ENCODE data around the gene ST13. TPM values are rescaled to one million over a fixed set of nuclear protein-coding genes. Genes with fewer than 3 reads are reported as not detected.
"Not testable (repeated sequence)": the region's sequence is repeated elsewhere in the genome, so short reads cannot be mapped to it uniquely, and the experiment has no call there.

Gene ST13
- total and polyA plus RNA-seq, 4 donors: 82.3 to 112 (median 91.1) TPM

GRCh38 chr22:40853333-40853732 is 3.1 kb downstream of the ST13 start:
- H3K27ac ChIP-seq (ENCODE audit: low read depth in 1 of 2, low read length in 2 of 2): peak overlapping the region; percentile 40 to 77
- no peak for DNase-seq (ENCODE audit: low spot score)
- H3K9ac ChIP-seq (ENCODE audit: low read depth in 1 of 2, low read length in 2 of 2): peak overlapping the region in 1 of 2 donors; percentile 58
- no peaks in the 10 kb centered on the region for H3K27me3 ChIP-seq (ENCODE audit: control insufficient read depth in 4 of 4, insufficient read depth in 4 of 4, low read length in 3 of 4)
- WGBS: 26% methylated on average over 1 of the region's 1 CpG
- H3K36me3 ChIP-seq (ENCODE audit: control insufficient read depth in 4 of 4, insufficient read depth in 3 of 4, low read depth in 1 of 4, low read length in 3 of 4): peaks cover 2 to 10% (median 5%) of the 10 kb centered on the region in 4 donors
- no peaks in the 10 kb centered on the region for H3K9me3 ChIP-seq (ENCODE audit: control insufficient read depth in 4 of 4, low read length in 3 of 4)
- TF ChIP-seq FOXA1 (IDR thresholded peaks at IDR 0.05) (no peak), JUND (IDR thresholded peaks at IDR 0.05) (peak in 1 of 2 donors; percentile 24), EGR1 (IDR thresholded peaks at IDR 0.05; ENCODE audit: low read depth in 2 of 2) (no peak), GABPA (IDR thresholded peaks at IDR 0.05 in 1 of 2, conservative IDR thresholded peaks at IDR 0.05 in 1 of 2) (no peak), RXRA (IDR thresholded peaks at IDR 0.05) (peak in 1 of 2 donors; percentile 7), FOXA2 (IDR thresholded peaks at IDR 0.05) (no peak), ZBTB33 (IDR thresholded peaks at IDR 0.05) (no peak), SP1 (IDR thresholded peaks at IDR 0.05) (peak; percentile 28), ATF3 (IDR thresholded peaks at IDR 0.05) (no peak), REST (IDR thresholded peaks at IDR 0.05) (no peak), TAF1 (conservative IDR thresholded peaks at IDR 0.05) (no peak), NR2F2 (IDR thresholded peaks at IDR 0.05) (no peak), MAX (IDR thresholded peaks at IDR 0.05) (no peak), HNF4G (IDR thresholded peaks at IDR 0.05) (peak; percentile 75), RAD21 (IDR thresholded peaks at IDR 0.05) (peak; percentile 16 to 20), HNF4A (conservative IDR thresholded peaks at IDR 0.05) (peak; percentile 88 to 91), YY1 (IDR thresholded peaks at IDR 0.05) (peak; percentile 27)
- peaks cover 12 to 56% (median 39%) of the 10 kb centered on the region in 4 donors for H3K4me1 ChIP-seq (ENCODE audit: control insufficient read depth in 4 of 4, insufficient read depth in 4 of 4, low read length in 3 of 4)
- H3K4me3 ChIP-seq (ENCODE audit: low read depth in 1 of 3, low read length in 3 of 3): peak overlapping the region; percentile 27 to 55 (median 47)

- H3K9ac ChIP-seq (ENCODE audit: low read depth in 1 of 2, low read length in 2 of 2); H3K4me3 ChIP-seq (ENCODE audit: low read depth in 1 of 3, low read length in 3 of 3); DNase-seq (ENCODE audit: low spot score); H3K4me1 ChIP-seq (ENCODE audit: control insufficient read depth in 4 of 4, insufficient read depth in 4 of 4, low read length in 3 of 4); H3K9me3 ChIP-seq (ENCODE audit: control insufficient read depth in 4 of 4, low read length in 3 of 4); H3K27me3 ChIP-seq (ENCODE audit: control insufficient read depth in 4 of 4, insufficient read depth in 4 of 4, low read length in 3 of 4): not testable (repeated sequence)
- WGBS: 76% methylated on average over 11 of the region's 11 CpGs
- H3K36me3 ChIP-seq (ENCODE audit: control insufficient read depth in 4 of 4, insufficient read depth in 3 of 4, low read depth in 1 of 4, low read length in 3 of 4): peaks cover 6 to 53% (median 40%) of the 10 kb centered on the region in 4 donors
- TF ChIP-seq HNF4A (conservative IDR thresholded peaks at IDR 0.05): peak in 1 of 2 donors; percentile 41
- peak in 1 of 2 donors; percentile 12 for TF ChIP-seq RXRA (IDR thresholded peaks at IDR 0.05)
- H3K27ac ChIP-seq (ENCODE audit: low read depth in 1 of 2, low read length in 2 of 2): peak overlapping the region; percentile 29 to 41
Observed at GRCh38 chr22:40845816-40846215, 10.6 kb downstream of the ST13 start.
